Measurements from ENCODE around the gene STAC3. TPM values are rescaled to one million over a fixed set of nuclear protein-coding genes. Genes with fewer than 3 reads are reported as not detected.

STAC3 gene
- total RNA-seq, 1 experiment from 2014 or later: 2.5 TPM

DNA sequence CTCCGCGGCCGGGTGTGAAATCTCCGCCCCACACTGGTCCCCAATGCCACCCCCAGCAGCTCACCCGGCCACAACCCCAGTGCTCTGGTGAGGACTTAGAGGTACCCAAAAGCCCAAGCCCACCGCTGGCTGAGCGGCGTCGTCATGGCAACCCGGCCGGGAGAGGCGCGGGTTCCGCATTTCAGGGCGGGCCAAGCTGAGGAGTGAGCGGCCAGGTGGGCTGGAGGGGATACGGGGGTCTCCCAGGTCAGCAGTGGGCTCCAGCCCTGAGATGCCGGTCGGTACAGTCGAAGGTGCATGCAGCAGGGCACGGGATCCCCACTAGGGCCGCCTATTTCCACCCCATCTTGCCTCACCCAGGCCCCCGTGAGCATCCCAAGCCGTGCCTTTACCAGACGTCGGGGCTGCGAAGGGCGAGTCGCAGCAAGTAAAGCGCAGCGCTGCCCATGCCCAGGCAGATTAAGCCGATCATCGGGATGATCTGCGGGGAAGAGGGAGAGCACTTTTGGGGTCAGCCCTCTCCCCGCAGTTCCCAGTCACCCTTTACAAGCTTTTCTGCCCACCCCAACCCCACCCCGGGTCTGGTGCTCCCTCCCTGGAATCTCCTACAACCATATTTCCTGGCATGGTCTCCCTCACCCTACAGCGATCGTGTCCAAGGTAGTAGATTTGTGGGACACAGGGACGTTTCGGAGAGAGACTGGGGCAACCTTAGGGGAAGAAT is 14.6 kb downstream of the STAC3 start:
- no peaks in the 10 kb centered on the region for H3K9me2 ChIP-seq (ENCODE audit: insufficient read depth)
- BruUV-seq (replicated peaks): no TSS peak
- ChIA-PET CTCF (no interaction called here), POLR2A (no interaction called here), RAD21 (ENCODE audit: low non-redundant PET in 1 of 2, low total read pairs in 2 of 2, uncharacterized antibody in 2 of 2, unreplicated experiment in 2 of 2) (no interaction called here)
- no peak for DNase-seq (ENCODE audit: low read depth, low spot score)
- H2AFZ ChIP-seq (ENCODE audit: low read depth, low read length, poor library complexity, severe bottlenecking): no peak overlapping the region
- no peak for ATAC-seq
- no peaks in the 10 kb centered on the region for H3K9me3 ChIP-seq (ENCODE audit: control insufficient read depth in 1 of 2, insufficient read depth in 1 of 2, low read depth in 1 of 2, low read length in 2 of 2)
- H3K79me2 ChIP-seq (ENCODE audit: insufficient read depth, low read length): peaks cover 12% of the 10 kb centered on the region; the same call in 1 of the 2 replicates
- intact Hi-C loops (cut with micrococcal nuclease): no loop called here
- no peak for TF ChIP-seq POLR2A (IDR thresholded peaks at IDR 0.05; ENCODE audit: borderline replicate concordance, extremely low read depth, insufficient read depth, insufficient read length)
- peak; percentile 21; the same call in 1 of the 2 replicates for TF ChIP-seq POLR2AphosphoS5 (IDR thresholded peaks at IDR 0.05; ENCODE audit: low read depth, low read length)
- H3K4me3 ChIP-seq (replicated peaks in 1 of 2; ENCODE audit: low read depth in 1 of 2, low read length in 2 of 2): no peak overlapping the region
- no peak overlapping the region for H3K27ac ChIP-seq (ENCODE audit: low read depth, low read length)
- H3K4me2 ChIP-seq (ENCODE audit: low read length): no peak overlapping the region
- H3K27me3 ChIP-seq (ENCODE audit: insufficient read depth, low read length): peaks cover 4% of the 10 kb centered on the region; the same call in 1 of the 2 replicates
- no peaks in the 10 kb centered on the region for H4K20me1 ChIP-seq (ENCODE audit: insufficient read depth)
- no peak overlapping the region for H3K9ac ChIP-seq (ENCODE audit: low read length)
- peaks cover 20 to 24% of the 10 kb centered on the region in 2 experiments for H3K4me1 ChIP-seq (ENCODE audit: control insufficient read depth in 1 of 2, insufficient read depth in 2 of 2, low read length in 2 of 2)
- peaks cover 15 to 28% of the 10 kb centered on the region in 2 experiments for H3K36me3 ChIP-seq (ENCODE audit: control insufficient read depth in 1 of 2, insufficient read depth in 2 of 2, low read length in 2 of 2)

DNA sequence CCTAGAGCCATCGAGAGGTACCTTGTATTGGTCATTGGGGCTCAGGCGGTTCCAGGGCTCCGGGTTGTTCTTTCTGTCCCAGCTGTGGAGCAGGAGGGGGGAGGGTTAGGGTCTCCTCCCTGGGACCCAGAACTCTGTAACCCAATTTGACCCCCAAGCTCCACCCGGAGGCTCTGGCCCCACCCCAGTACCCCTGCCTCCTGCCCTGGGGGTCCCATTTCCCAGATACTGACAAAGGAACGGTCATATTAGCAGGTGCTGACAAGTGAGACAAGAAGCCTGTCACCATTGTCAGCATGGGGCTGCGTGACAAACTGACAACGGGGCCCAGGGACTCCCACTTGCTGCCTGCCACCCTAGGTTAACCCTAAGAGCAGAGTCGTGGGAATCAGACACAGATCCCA is 15.3 kb downstream of the STAC3 start:
- peaks cover 18 to 25% of the 10 kb centered on the region in 2 experiments for H3K4me1 ChIP-seq (ENCODE audit: control insufficient read depth in 1 of 2, insufficient read depth in 2 of 2, low read length in 2 of 2)
- H4K20me1 ChIP-seq (ENCODE audit: insufficient read depth): no peaks in the 10 kb centered on the region
- peaks cover 15 to 34% of the 10 kb centered on the region in 2 experiments for H3K36me3 ChIP-seq (ENCODE audit: control insufficient read depth in 1 of 2, insufficient read depth in 2 of 2, low read length in 2 of 2)
- no peak overlapping the region for H3K4me3 ChIP-seq (replicated peaks in 1 of 2; ENCODE audit: low read depth in 1 of 2, low read length in 2 of 2)
- ATAC-seq (no peak), DNase-seq (ENCODE audit: low read depth, low spot score) (no peak)
- H3K27ac ChIP-seq (ENCODE audit: low read depth, low read length): no peak overlapping the region
- H3K79me2 ChIP-seq (ENCODE audit: insufficient read depth, low read length): peaks cover 18% of the 10 kb centered on the region
- H3K9ac ChIP-seq (ENCODE audit: low read length): no peak overlapping the region
- no peaks in the 10 kb centered on the region for H3K9me2 ChIP-seq (ENCODE audit: insufficient read depth)
- H2AFZ ChIP-seq (ENCODE audit: low read depth, low read length, poor library complexity, severe bottlenecking): no peak overlapping the region
- POLR2A ChIA-PET: no interaction called here
- H3K27me3 ChIP-seq (ENCODE audit: insufficient read depth, low read length): peaks cover 4% of the 10 kb centered on the region; the same call in 1 of the 2 replicates
- no peak overlapping the region for H3K4me2 ChIP-seq (ENCODE audit: low read length)
- intact Hi-C loops (cut with micrococcal nuclease): no loop called here
- CTCF ChIA-PET: no interaction called here
- no peaks in the 10 kb centered on the region for H3K9me3 ChIP-seq (ENCODE audit: control insufficient read depth in 1 of 2, insufficient read depth in 1 of 2, low read depth in 1 of 2, low read length in 2 of 2)
- RAD21 ChIA-PET (ENCODE audit: low non-redundant PET in 1 of 2, low total read pairs in 2 of 2, uncharacterized antibody in 2 of 2, unreplicated experiment in 2 of 2): no interaction called here
- no TSS peak for BruUV-seq (replicated peaks)
- TF ChIP-seq ZFX (IDR thresholded peaks at IDR 0.05) (no peak), SP1 (IDR thresholded peaks at IDR 0.05; ENCODE audit: low read depth) (no peak), EZH2 (IDR thresholded peaks at IDR 0.05) (no peak), CTCF (IDR thresholded peaks at IDR 0.05 in 2 of 3, conservative IDR thresholded peaks at IDR 0.05 in 1 of 3; ENCODE audit: borderline replicate concordance in 1 of 3, insufficient read depth in 1 of 3, low read depth in 2 of 3, low read length in 2 of 3) (no peak), EGR1 (IDR thresholded peaks at IDR 0.05; ENCODE audit: low read depth) (no peak), EZH2phosphoT487 (IDR thresholded peaks at IDR 0.05; ENCODE audit: borderline replicate concordance) (no peak), MAX (IDR thresholded peaks at IDR 0.05) (no peak), POLR2A (IDR thresholded peaks at IDR 0.05; ENCODE audit: borderline replicate concordance, extremely low read depth, insufficient read depth, insufficient read length) (no peak), REST (IDR thresholded peaks at IDR 0.05; ENCODE audit: low read depth) (no peak), TCF7L2 (IDR thresholded peaks at IDR 0.05; ENCODE audit: borderline replicate concordance, extremely low read depth, insufficient read depth, insufficient read length) (no peak), FOSL1 (IDR thresholded peaks at IDR 0.05; ENCODE audit: low read depth) (no peak), ZNF274 (IDR thresholded peaks at IDR 0.05; ENCODE audit: low read depth, low read length) (no peak)
- TF ChIP-seq, protein P1, sequence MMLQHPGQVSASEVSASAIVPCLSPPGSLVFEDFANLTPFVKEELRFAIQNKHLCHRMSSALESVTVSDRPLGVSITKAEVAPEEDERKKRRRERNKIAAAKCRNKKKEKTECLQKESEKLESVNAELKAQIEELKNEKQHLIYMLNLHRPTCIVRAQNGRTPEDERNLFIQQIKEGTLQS (IDR thresholded peaks at IDR 0.05): no peak
